ENCODE measurements around the gene TESK2.

- TF ChIP-seq CTCF (IDR thresholded peaks at IDR 0.05) (no peak), POLR2A (IDR thresholded peaks at IDR 0.05) (no peak)
Measured at GRCh38 chr1:45403298-45403697, 87.7 kb downstream of the TESK2 start.

Measured in adrenal gland (tissue), 5 donors.